Measurements from ENCODE around the gene ROBO4. TPM values are rescaled to one million over a fixed set of nuclear protein-coding genes. Genes with fewer than 3 reads are reported as not detected.

The ROBO4 gene
- total and polyA plus RNA-seq, 11 donors = 16.3 to 63.5 (median 21.8) TPM

DNA sequence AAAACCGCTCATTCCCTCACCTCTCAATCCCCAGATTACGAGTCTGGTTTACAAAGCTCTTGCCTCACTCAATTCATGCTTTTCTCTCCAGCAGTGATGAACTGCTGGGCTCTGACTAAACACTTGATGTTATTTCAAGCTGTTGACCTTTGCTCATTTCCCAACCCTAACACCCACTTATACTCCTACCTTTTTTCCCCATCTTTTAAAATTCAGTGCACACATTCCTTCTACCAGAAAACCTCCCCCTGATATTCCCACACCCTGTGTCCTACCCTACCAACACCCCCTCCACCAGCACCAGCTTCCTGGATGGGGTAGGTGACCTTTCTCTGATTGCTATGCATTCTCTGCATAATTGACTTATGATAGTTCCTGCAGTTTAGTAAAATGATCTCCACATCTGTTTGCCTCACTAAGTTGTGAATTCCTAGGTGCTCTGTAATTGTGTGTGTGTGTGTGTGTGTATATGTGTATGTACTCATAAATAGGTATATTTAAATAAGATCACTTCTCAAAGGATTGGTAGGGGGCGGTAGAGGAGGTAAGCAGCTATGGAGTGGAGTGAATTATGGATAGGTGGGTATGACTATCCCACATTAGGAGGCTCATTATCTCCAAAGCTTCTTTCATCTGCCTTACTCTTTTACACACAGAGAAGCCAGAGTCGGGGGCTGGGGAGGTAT lies 37.3 kb upstream of the ROBO4 start:
- peaks cover 0 to 6% (median 0%) of the 10 kb centered on the region in 9 donors for H3K27me3 ChIP-seq
- WGBS, 4 donors = 75 to 81% (median 78%) methylated on average over 4 of the region's 4 CpGs
- DNase-seq = no peak
- TF ChIP-seq POLR2A (IDR thresholded peaks at IDR 0.05) = no peak
- TF ChIP-seq, protein P1, sequence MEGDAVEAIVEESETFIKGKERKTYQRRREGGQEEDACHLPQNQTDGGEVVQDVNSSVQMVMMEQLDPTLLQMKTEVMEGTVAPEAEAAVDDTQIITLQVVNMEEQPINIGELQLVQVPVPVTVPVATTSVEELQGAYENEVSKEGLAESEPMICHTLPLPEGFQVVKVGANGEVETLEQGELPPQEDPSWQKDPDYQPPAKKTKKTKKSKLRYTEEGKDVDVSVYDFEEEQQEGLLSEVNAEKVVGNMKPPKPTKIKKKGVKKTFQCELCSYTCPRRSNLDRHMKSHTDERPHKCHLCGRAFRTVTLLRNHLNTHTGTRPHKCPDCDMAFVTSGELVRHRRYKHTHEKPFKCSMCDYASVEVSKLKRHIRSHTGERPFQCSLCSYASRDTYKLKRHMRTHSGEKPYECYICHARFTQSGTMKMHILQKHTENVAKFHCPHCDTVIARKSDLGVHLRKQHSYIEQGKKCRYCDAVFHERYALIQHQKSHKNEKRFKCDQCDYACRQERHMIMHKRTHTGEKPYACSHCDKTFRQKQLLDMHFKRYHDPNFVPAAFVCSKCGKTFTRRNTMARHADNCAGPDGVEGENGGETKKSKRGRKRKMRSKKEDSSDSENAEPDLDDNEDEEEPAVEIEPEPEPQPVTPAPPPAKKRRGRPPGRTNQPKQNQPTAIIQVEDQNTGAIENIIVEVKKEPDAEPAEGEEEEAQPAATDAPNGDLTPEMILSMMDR (IDR thresholded peaks at IDR 0.05) = no peak
- no peak overlapping the region for H3K27ac ChIP-seq
- no peak for ATAC-seq
- intact Hi-C loops (cut with DNase I) = no loop called here
- no peaks in the 10 kb centered on the region for H3K36me3 ChIP-seq
- H3K4me1 ChIP-seq = no peaks in the 10 kb centered on the region
- no peak overlapping the region for H3K4me3 ChIP-seq
- H3K9me3 ChIP-seq = no peaks in the 10 kb centered on the region

DNA sequence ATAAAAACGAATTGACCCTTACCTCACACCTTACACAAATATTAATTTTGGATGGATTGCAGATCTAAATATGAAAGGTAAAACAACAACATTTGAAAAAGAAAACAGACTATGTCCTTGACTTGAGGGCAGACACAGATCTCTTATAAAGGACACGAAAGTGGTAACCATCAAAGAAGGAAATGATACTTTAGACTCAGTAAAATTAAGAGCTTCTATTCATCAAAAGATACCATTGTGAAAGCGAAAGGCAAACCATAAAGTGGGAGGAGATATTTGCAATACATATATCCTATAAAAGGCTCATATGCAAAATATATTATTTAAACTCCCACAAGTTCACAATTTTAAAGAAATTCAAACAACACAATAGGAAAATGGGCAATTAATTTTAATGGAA lies 33.1 kb upstream of the ROBO4 start:
- no peak for DNase-seq
- WGBS, 4 donors = 79 to 85% (median 82%) methylated on average over 3 of the region's 3 CpGs
- Histone ChIP-seq H3K4me1 (no peaks in the 10 kb centered on the region), H3K27ac (no peak overlapping the region), H3K36me3 (no peaks in the 10 kb centered on the region), H3K27me3 (peaks cover 0 to 6% (median 0%) of the 10 kb centered on the region in 9 donors), H3K9me3 (no peaks in the 10 kb centered on the region), H3K4me3 (no peak overlapping the region)
- no peak for TF ChIP-seq POLR2A (IDR thresholded peaks at IDR 0.05)
- TF ChIP-seq, protein P1 (IDR thresholded peaks at IDR 0.05) = no peak
- no peak for ATAC-seq
- intact Hi-C loops (cut with DNase I) = no loop called here

- no peak for DNase-seq
- no peak overlapping the region for H3K4me3 ChIP-seq
- no peaks in the 10 kb centered on the region for H3K27me3 ChIP-seq
- H3K36me3 ChIP-seq = no peaks in the 10 kb centered on the region
- H3K9me3 ChIP-seq = no peaks in the 10 kb centered on the region
- ATAC-seq = no peak
- no peaks in the 10 kb centered on the region for H3K4me1 ChIP-seq
- H3K27ac ChIP-seq = no peak overlapping the region
- TF ChIP-seq, protein P1 (IDR thresholded peaks at IDR 0.05) = no peak
- intact Hi-C loops (cut with DNase I) = loop anchor here in 2 of 10 donors (10.0 kb wide), 1 partner anchor 54 kb away; no protein-coding TSS in a partner anchor
- WGBS, 4 donors = 31 to 52% (median 44%) methylated on average over 4 of the region's 4 CpGs
Measured at GRCh38 chr11:124928942-124929665, 31.4 kb upstream of the ROBO4 start.

DNA sequence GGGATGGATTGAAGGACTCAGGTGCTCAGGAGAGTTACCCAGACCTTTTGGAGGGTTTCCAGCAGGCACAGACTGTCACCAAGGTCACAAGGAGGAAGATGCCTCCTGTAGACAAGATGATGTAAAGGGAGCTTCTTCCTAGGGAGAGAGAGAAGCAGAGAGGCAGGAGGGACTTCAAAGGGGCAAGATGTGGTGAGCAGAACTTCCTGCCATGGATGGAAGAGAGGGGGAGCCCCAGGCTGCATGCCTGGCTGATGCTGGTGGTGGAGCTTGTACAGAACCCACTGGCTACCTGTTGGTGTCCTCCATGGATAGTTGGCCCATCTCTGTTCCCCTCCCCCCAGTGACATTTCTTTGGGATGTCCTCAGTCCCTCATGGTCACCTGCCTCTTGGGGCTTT lies 25.6 kb upstream of the ROBO4 start:
- no peak for ATAC-seq
- intact Hi-C loops (cut with DNase I) = loop anchor here in 2 of 10 donors (10.0 kb wide), 1 partner anchor 48 kb away; no protein-coding TSS in a partner anchor
- no peak overlapping the region for H3K4me3 ChIP-seq
- H3K9me3 ChIP-seq = no peaks in the 10 kb centered on the region
- H3K4me1 ChIP-seq = peaks cover 0 to 17% (median 4%) of the 10 kb centered on the region in 12 donors
- H3K27ac ChIP-seq = no peak overlapping the region
- TF ChIP-seq POLR2A (IDR thresholded peaks at IDR 0.05) = no peak
- TF ChIP-seq, protein P1 (IDR thresholded peaks at IDR 0.05) = no peak
- no peaks in the 10 kb centered on the region for H3K36me3 ChIP-seq
- DNase-seq = no peak
- H3K27me3 ChIP-seq = peaks cover 0 to 10% (median 3%) of the 10 kb centered on the region in 9 donors
